ENCODE measurements around the gene ANXA6.

The ANXA6 gene

DNA sequence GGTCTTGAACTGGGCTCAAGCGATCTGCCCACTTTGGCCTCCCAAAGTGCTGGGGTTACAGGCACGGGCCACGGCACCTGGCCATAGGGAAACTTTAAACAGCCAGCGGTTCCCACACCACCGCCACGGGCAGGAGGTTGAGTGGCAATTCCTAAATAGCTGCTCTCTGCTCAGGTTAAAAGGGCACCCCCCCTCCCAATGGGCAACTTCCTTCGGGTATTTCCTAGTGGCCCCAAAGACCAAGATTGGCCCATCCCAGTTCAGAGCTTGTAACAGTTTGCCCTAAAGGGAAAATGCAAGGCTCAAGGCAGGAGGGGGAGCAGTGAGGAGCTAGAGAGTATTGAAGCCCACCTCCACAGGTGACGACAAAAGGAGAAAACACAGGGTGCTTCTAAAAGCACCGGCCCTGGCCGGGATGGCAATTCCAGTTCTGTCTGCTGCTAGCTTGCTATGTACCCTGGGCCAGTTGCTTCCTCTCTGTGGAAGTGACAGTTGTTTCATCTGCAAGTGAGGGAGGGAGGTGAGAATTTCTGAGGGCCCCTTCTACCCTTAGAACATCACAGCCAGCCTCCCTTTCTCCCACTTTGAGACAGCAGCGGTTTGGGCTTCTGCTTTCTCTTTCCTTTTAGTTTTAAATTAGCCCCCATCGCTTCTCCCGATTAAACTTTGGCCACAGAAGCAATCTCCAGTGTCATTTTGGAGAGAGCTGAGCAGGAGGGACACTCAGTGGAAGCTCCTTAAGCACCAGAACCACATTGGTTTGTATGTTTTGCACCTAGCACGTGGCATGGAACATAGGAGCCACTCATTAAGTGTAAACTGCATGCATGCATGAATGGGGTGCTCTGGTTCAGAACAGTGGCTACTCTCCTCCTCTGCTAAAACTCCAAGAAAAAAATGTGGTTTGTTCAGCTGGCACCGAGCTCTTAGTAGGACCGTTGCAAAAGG is 59.5 kb downstream of the ANXA6 start:
- peak; percentile 36 for DNase-seq

DNA sequence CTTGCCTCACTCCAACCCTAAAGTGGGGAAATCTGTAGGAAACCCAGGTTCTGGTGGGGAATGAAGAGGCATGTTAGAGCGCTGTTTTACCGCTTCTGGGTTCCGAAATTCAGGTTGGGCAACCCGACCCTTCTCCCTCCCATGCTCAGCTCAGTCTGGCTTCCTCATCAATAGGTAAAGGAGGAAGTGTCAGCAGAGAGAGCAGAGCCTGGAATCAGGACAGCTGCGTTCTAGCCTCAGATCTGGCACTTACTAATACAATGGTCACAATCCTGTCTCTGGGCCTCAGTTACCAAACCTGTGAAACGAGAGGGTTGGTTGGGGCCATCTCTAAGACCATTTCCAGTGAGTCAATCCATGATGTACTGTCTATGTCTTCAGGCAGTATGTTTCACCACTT is 60.5 kb downstream of the ANXA6 start:
- DNase-seq, result no peak

- DNase-seq, result no peak
Measured at GRCh38 chr5:151096001-151096373, 61.6 kb downstream of the ANXA6 start.

GRCh38 chr5:151095341-151096000 is 62.1 kb downstream of the ANXA6 start:
- DNase-seq, result no peak

GRCh38 chr5:151094852-151095245 is 62.7 kb downstream of the ANXA6 start:
- no peak for DNase-seq

DNA sequence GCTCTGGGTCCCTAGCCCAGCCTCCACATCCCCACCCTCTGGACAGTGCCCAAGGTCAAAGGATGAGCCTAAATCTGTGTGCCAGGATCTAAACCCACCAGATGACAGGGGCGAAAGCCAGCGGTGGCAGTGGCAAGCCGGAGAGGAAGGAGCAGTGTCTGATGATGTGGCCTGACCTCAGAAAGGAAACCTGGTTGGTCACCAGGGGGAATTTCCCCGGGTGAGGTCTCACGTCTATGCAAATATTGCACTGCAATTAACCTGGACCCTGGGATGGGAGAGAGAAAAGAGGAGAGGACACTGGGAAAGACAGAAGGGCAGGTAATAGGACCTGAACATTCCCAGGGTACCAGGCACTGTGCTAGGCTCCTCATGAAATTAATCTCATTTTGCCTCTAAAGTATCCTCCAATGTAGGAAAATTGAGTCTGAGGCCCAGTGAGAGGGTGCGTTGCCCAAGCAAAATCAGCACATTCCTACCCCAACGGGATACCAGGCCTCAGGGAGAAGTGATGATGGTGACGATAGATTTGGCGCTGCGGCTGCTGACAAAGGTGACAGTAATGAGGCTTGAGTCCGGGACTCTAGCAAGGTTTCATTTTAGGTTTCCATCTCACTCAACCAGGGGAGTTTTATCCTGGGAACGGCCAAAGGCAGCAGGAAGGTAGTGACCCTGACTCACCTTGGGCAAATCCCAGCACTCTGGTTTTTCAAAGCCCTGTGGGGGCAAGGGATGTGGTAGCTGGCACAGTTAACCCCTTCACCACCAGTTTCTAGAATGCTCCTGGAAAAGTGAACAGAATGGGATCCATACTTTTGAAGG is 63.3 kb downstream of the ANXA6 start:
- peak; percentile 48 for DNase-seq

- no peak for DNase-seq
Measured at GRCh38 chr5:151093476-151093889, 64.1 kb downstream of the ANXA6 start.

- no peak for DNase-seq
Measured at GRCh38 chr5:151092762-151093161, 64.8 kb downstream of the ANXA6 start.

GRCh38 chr5:151089726-151090125 is 67.9 kb downstream of the ANXA6 start:
- DNase-seq, result no peak

GRCh38 chr5:151088986-151089385 is 68.6 kb downstream of the ANXA6 start:
- DNase-seq, result no peak

- no peak for DNase-seq
Measured at GRCh38 chr5:151087486-151087885, 70.1 kb downstream of the ANXA6 start.

- DNase-seq, result peak; percentile 49
Measured at GRCh38 chr5:151086905-151087360, 70.6 kb downstream of the ANXA6 start.

DNA sequence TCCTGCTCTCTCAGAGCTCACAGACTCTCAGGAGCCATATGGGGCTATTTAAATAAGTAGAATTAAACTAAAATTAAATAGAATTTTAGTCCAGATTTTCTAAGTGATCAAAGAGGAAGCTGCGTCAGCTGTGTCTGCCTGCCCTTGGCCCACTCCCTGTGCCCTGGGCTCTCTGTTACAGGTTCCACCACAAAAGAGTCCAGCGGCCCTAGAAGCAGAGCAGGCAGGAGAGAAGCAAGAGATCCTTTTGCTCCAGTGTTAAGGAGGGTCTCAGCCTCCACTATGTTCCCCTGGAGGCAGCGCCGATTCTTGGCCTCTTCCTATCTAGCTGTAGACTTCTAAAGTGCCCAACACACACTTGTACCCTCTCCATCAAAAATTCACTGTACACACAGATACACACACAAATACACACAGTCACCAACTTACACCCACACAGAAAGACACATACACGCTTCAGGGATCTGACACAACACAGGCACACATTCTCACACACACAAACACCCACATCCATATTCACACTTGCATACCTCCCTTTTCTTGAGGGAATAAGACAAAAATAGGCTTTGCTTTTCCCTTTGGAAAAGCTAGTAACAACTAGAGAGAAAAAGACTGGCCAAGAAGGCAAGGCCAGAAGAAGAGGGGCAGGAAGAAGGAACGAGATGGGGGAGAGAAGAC is 71.2 kb downstream of the ANXA6 start:
- no peak for DNase-seq

DNA sequence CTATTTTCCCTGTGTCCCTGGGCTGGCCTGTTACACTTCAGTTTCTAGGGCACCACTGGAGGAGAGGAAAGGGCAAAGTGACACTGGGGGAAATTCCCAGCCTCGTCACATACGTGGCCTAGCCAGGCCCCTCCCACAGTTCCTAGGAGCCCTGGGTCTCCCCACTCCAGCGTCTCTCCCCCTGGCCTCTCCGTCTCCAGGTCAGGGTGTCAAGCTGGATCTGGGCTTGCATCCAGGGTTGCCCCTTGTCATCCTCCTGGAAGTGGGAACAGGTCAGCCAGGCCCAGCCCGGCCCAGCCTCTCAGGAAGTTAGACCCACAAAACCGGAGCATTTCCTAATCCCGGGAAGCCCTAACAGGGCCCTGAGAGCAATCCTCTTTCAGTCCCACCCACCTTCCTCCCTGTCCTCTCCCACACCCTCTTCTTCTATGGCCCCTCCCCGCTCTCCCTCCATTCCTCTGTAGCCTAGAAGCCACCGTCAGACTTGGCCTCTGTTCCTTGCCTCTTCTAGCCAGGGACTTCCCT is 72.0 kb downstream of the ANXA6 start:
- DNase-seq, result no peak

DNA sequence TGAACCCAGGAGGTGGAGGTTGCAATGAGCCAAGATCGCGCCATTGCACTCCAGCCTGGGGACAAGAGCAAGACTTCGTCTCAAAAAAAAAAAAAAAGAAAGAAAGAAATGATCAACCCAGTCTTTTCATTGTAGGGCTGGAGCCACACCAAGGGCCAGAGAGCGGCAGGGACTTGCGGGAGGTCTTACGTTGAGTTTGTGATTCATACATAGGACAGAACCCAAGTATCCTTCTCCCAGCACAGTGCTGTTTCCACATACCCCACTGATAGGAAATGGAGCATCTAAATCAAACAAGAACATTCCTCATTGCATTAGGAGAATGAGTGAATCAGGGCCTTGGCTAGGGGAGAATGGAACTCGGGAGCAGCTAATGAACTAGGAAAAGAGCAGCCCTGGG is 73.2 kb downstream of the ANXA6 start:
- no peak for DNase-seq

DNA sequence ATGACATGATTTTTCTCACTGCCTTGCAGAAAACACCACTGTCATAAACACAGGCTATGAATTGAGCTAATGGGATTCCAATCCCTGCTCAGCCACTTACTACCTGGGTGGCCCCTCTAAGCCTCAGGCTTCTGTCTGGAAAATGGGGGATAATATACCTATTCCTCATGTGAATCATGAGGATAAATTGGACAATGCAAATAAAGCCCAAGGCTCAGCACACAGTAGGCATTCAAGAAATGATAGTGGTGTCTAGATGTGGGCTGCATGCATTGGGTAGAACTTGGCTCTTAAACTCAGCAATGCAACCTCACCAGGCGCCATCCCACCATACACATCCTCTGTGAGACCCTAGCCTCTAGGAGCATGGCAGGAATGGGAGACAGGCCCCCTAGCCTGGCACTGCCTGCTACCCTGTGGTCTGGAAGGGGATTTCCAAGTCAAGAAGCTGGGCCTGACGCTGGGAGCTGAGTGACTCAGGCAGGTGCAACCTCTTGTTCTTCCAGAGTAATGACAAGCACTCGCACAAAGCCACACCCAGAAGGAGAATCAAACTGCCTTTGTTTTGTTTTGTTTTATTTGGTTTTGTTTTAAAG is 74.4 kb downstream of the ANXA6 start:
- DNase-seq, result peak; percentile 31

- no peak for DNase-seq
Measured at GRCh38 chr5:151082282-151082902, 75.2 kb downstream of the ANXA6 start.

- no peak for DNase-seq
Measured at GRCh38 chr5:151081431-151082281, 75.9 kb downstream of the ANXA6 start.

GRCh38 chr5:151080613-151081430 is 76.8 kb downstream of the ANXA6 start, which contains the start of gene TNIP1:
Gene TNIP1 (minus strand): TSS chr5:151081034. CDS start chr5:151065095, 15,939 bp downstream.
- peak; percentile 94 for DNase-seq
